HEK293 (cell line): ENCODE results near the gene MYO5B.
"Not testable (repeated sequence)": the region's sequence is repeated elsewhere in the genome, so short reads cannot be mapped to it uniquely, and the experiment has no call there.

Experiments
- CTCF ChIA-PET: fragments of 350-600 bp; formaldehyde crosslinking; extraction: SDS; loops from one replicate; lab custom pipeline; 2021; ENCODE audit warnings: antibody characterized with exemption; lab: Yijun Ruan, JAX
- POLR2A ChIA-PET: fragments of 300-600 bp; formaldehyde crosslinking; extraction: SDS; loops from one replicate; lab custom pipeline; 2020; ENCODE audit warnings: antibody characterized with exemption, inconsistent platforms; lab: Yijun Ruan, JAX
- H3K27ac ChIP-seq: fragments of 200-500 bp; sonication (Bioruptor generic); 2 replicates; pipeline ENCODE4 v1.5.1; 2014; ENCODE audit warnings: low read depth, low read length, control low read depth, inconsistent platforms; ENCODE audit errors: extremely low read depth
- H3K36me3 ChIP-seq, 2 experiments: fragments of 200-500 bp in 1 of 2; sonication (Bioruptor generic) in 1 of 2; 1 replicate in 1 of 2; 2 replicates in 1 of 2; pipeline ENCODE4 v1.5.1; 2014 to 2017; ENCODE audit warnings: inconsistent platforms in 2 of 2, low read length in 2 of 2; ENCODE audit not compliant: control insufficient read depth in 2 of 2, insufficient read depth in 1 of 2
- H3K4me1 ChIP-seq: fragments of 200-500 bp; sonication (Bioruptor generic); 2 replicates; pipeline ENCODE4 v1.5.1; 2014; ENCODE audit warnings: mild to moderate bottlenecking, low read length, inconsistent platforms; ENCODE audit not compliant: control insufficient read depth, insufficient read depth
- H3K4me3 ChIP-seq: 2 replicates; pipeline ENCODE4 v1.5.1; 2011; ENCODE audit warnings: low read depth, mild to moderate bottlenecking, control low read depth, low read length, moderate library complexity
- H3K9me3 ChIP-seq: fragments of 200-500 bp; sonication (Bioruptor generic); 2 replicates; pipeline ENCODE4 v1.5.1; 2014; ENCODE audit warnings: low read depth, low read length, inconsistent platforms; ENCODE audit not compliant: control insufficient read depth, insufficient read depth
- ELK4 ChIP-seq: IDR thresholded peaks from 2 replicates; pipeline ENCODE4 v1.6.1; 2011; ENCODE audit warnings: mild to moderate bottlenecking, low read depth, low read length, borderline replicate concordance
- MZF1 ChIP-seq: fragments of 450-650 bp; formaldehyde crosslinking; IDR thresholded peaks from 2 replicates; pipeline ENCODE4 v1.5.1; 2017; ENCODE audit warnings: missing biosample characterization, missing genetic modification characterization, borderline replicate concordance
- SCRT2 ChIP-seq: fragments of 450-650 bp; formaldehyde crosslinking; IDR thresholded peaks from 2 replicates; pipeline ENCODE4 v1.5.1; 2016; ENCODE audit warnings: missing biosample characterization, missing genetic modification characterization
- SETDB1 ChIP-seq: IDR thresholded peaks from one replicate; pipeline ENCODE4 v1.6.1; 2017; ENCODE audit warnings: mild to moderate bottlenecking, low read length, moderate library complexity, mixed read lengths; ENCODE audit not compliant: insufficient read length
- ZBTB17 ChIP-seq: fragments of 450-650 bp; formaldehyde crosslinking; IDR thresholded peaks from 2 replicates; pipeline ENCODE4 v1.5.1; 2016; ENCODE audit warnings: missing biosample characterization, missing genetic modification characterization
- ZNF10 ChIP-seq: fragments of 450-650 bp; formaldehyde crosslinking; IDR thresholded peaks from 2 replicates; pipeline ENCODE4 v1.5.1; 2017; ENCODE audit warnings: missing biosample characterization, missing genetic modification characterization
- ZNF138 ChIP-seq: fragments of 450-650 bp; formaldehyde crosslinking; IDR thresholded peaks from 2 replicates; pipeline ENCODE4 v1.5.1; 2016; ENCODE audit warnings: missing biosample characterization, missing genetic modification characterization, borderline replicate concordance
- ZNF146 ChIP-seq: fragments of 450-650 bp; formaldehyde crosslinking; IDR thresholded peaks from 2 replicates; pipeline ENCODE4 v1.5.1; 2016; ENCODE audit warnings: missing biosample characterization, missing genetic modification characterization
- ZNF174 ChIP-seq: fragments of 450-650 bp; formaldehyde crosslinking; IDR thresholded peaks from 2 replicates; pipeline ENCODE4 v1.5.0; 2017; ENCODE audit warnings: missing biosample characterization, mild to moderate bottlenecking, missing genetic modification characterization
- ZNF404 ChIP-seq: fragments of 450-650 bp; formaldehyde crosslinking; IDR thresholded peaks from 2 replicates; pipeline ENCODE4 v1.5.1; 2017; ENCODE audit warnings: missing biosample characterization, missing genetic modification characterization
- ZNF433 ChIP-seq: fragments of 450-650 bp; formaldehyde crosslinking; IDR thresholded peaks from 2 replicates; pipeline ENCODE4 v1.5.1; 2016; ENCODE audit warnings: missing biosample characterization, missing genetic modification characterization, low read depth
- ZNF529 ChIP-seq: fragments of 450-650 bp; formaldehyde crosslinking; IDR thresholded peaks from 2 replicates; pipeline ENCODE4 v1.5.1; 2017; ENCODE audit warnings: missing genetic modification characterization, missing biosample characterization; ENCODE audit not compliant: insufficient replicate concordance
- ZNF776 ChIP-seq: fragments of 450-650 bp; formaldehyde crosslinking; IDR thresholded peaks from 2 replicates; pipeline ENCODE4 v1.5.0; 2017; ENCODE audit warnings: missing biosample characterization, missing genetic modification characterization, borderline replicate concordance

The MYO5B gene

DNA sequence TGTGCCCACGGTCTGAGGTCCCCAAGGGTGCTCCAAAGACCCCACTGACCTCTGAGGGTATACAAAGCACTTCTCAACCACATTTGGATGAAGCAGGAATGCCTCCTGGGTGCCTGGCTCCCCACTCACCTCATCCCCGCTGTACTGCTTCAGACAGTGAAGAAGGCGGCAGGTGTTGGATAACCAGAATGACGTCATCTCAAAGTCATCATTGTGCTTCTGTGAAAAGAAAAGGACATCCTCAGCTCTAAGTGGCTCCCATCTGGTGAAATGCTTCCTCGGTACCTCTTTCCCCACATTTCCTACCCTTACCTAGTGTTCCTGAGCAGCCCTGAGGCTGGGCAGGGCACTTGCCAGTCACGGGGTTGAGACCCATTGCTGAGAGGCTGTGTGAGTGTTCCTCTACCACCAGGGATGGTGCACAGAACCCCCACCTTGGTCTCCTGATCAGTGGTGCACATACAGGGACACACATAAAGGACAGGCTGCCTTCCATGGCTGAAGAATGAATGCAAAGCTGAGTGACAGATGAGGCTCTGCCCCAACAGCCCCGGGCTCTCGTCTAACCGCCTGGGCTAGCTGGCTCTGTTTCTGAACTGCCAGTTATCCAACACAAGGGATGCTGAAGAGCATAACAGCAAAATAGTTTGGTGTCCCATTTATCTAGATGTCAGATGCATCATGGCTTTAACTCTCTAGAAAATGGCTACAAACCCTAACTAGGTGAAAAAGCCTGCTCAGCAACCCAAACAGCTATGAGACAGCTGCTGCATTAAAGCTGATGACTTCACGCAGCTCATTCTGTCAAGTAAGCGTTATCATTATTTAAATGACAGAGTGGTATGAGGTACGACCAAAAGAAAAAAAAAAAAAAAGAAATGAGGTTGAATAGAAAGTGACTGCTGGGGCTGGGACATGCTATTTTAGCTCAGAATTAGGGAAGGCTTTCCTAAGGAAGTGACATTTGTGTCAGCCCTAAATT lies 353.4 kb downstream of the MYO5B start:
- no peaks in the 10 kb centered on the region for H3K9me3 ChIP-seq
- ChIA-PET CTCF (interaction anchor here (0.7 to 1.4 kb wide), 3 partner anchors 11 to 18 kb away, joined by 3 to 5 read pairs (median 3); no protein-coding TSS in a partner anchor), POLR2A (no interaction called here)
- H3K36me3 ChIP-seq: peaks cover 0 to 25% of the 10 kb centered on the region in 2 experiments; a peak in 1 of 3 replicates
- H3K4me1 ChIP-seq: no peaks in the 10 kb centered on the region
- TF ChIP-seq ZBTB17 (tag by site-specific recombination): no peak
- TF ChIP-seq ZNF146: no peak
- TF ChIP-seq ELK4: no peak
- TF ChIP-seq, all 188 proteins: peak for 0
- no peak overlapping the region for H3K27ac ChIP-seq
- H3K4me3 ChIP-seq: no peak overlapping the region

- H3K4me1 ChIP-seq: no peaks in the 10 kb centered on the region
- TF ChIP-seq ZNF10 (peak; percentile 33; the same call in 1 of the 2 replicates), ZNF404 (tag by site-specific recombination) (no peak)
- TF ChIP-seq, all 188 proteins: peak for 1
- Histone ChIP-seq H3K4me3 (no peak overlapping the region), H3K27ac (no peak overlapping the region), H3K9me3 (no peaks in the 10 kb centered on the region), H3K36me3 (peaks cover 0 to 28% of the 10 kb centered on the region in 2 experiments; a peak in 1 of 3 replicates)
- ChIA-PET POLR2A (no interaction called here), CTCF (no interaction called here)
Observed at GRCh38 chr18:49839012-49839411, 355.9 kb downstream of the MYO5B start.

- POLR2A ChIA-PET: interaction anchor here (1.8 kb wide), 1 partner anchor 11 kb away, joined by 6 read pairs; no protein-coding TSS in a partner anchor
- H3K9me3 ChIP-seq: no peaks in the 10 kb centered on the region
- H3K27ac ChIP-seq: no peak overlapping the region
- peaks cover 0 to 28% of the 10 kb centered on the region in 2 experiments; a peak in 1 of 3 replicates for H3K36me3 ChIP-seq
- no peaks in the 10 kb centered on the region for H3K4me1 ChIP-seq
- CTCF ChIA-PET: interaction anchor here (0.7 to 0.8 kb wide), 3 partner anchors 10 to 23 kb away, joined by 3 to 6 read pairs (median 3); no protein-coding TSS in a partner anchor
- no peak for TF ChIP-seq SCRT2 (tag by site-specific recombination)
- no peak for TF ChIP-seq SETDB1
- no peak for TF ChIP-seq MZF1
- no peak overlapping the region for H3K4me3 ChIP-seq
Observed at GRCh38 chr18:49838381-49838780, 356.6 kb downstream of the MYO5B start.

DNA sequence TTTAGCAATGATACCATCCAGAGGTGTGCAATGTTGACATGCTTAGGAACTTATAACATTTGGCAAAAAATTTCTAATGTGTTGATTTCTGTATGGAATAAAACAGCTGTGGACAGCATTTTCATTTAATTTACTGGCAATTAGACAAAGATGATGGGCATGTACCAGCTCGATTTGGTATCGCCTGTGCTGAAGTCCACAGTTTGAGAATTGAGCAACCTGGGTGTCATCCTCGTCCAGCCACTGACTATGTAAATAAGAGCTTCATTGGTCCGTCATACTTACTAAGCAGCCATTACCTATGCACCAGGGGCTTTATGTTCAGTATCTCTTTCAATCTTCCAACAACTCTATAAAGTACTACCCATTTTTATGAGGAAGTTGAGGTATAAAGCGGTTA lies 357.1 kb downstream of the MYO5B start:
- CTCF ChIA-PET: interaction anchor here (0.6 to 0.8 kb wide), 4 partner anchors 10 to 279 kb away, joined by 3 to 6 read pairs (median 4); no protein-coding TSS in a partner anchor
- TF ChIP-seq ZNF776 (tag by site-specific recombination) (no peak), ZNF174 (tag by site-specific recombination) (no peak), ZNF138 (no peak), ZNF404 (tag by site-specific recombination) (no peak), ZNF529 (tag by site-specific recombination) (no peak), ZNF433 (tag by site-specific recombination) (no peak)
- peaks cover 0 to 28% of the 10 kb centered on the region in 2 experiments; a peak in 1 of 3 replicates for H3K36me3 ChIP-seq
- H3K9me3 ChIP-seq: no peaks in the 10 kb centered on the region
- H3K4me1 ChIP-seq: no peaks in the 10 kb centered on the region
- no peak overlapping the region for H3K4me3 ChIP-seq
- H3K27ac ChIP-seq: no peak overlapping the region
- POLR2A ChIA-PET: interaction anchor here (1.8 kb wide), 1 partner anchor 12 kb away, joined by 6 read pairs; no protein-coding TSS in a partner anchor

GRCh38 chr18:49837316-49837835 lies 357.6 kb downstream of the MYO5B start:
- not testable (repeated sequence) for H3K27ac ChIP-seq, H3K9me3 ChIP-seq, H3K4me1 ChIP-seq, H3K4me3 ChIP-seq
- ChIA-PET CTCF (interaction anchor here (0.6 to 1.0 kb wide), 3 partner anchors 21 to 289 kb away, joined by 4 to 6 read pairs (median 5); no protein-coding TSS in a partner anchor), POLR2A (interaction anchor here (1.8 kb wide), 1 partner anchor 12 kb away, joined by 6 read pairs; no protein-coding TSS in a partner anchor)
- H3K36me3 ChIP-seq: peaks cover 0 to 28% of the 10 kb centered on the region in 2 experiments; a peak in 1 of 3 replicates
